ENCODE results near the gene CACNB4.
"Not testable (repeated sequence)": the region's sequence is repeated elsewhere in the genome, so short reads cannot be mapped to it uniquely, and the experiment has no call there.

CACNB4 gene

GRCh38 chr2:152050915-152051314, 47.9 kb downstream of the CACNB4 start:
- DNase-seq (ENCODE audit: low spot score), result no peak

- DNase-seq (ENCODE audit: low spot score), result no peak
These were observed 48.5 kb downstream of the CACNB4 start for GRCh38 chr2:152050341-152050740.

- no peak for DNase-seq (ENCODE audit: low spot score)
These were observed 49.3 kb downstream of the CACNB4 start for GRCh38 chr2:152049541-152049940.

- no peak for DNase-seq (ENCODE audit: low spot score)
These were observed 50.9 kb downstream of the CACNB4 start for GRCh38 chr2:152047824-152048471.

GRCh38 chr2:152046940-152047339, 51.9 kb downstream of the CACNB4 start:
- DNase-seq (ENCODE audit: low spot score), result no peak

- DNase-seq (ENCODE audit: low spot score), result no peak
These were observed 55.9 kb downstream of the CACNB4 start for GRCh38 chr2:152042636-152043615.

- no peak for DNase-seq (ENCODE audit: low spot score)
These were observed 60.3 kb downstream of the CACNB4 start for GRCh38 chr2:152038441-152038958.

- DNase-seq (ENCODE audit: low spot score), result no peak
These were observed 61.0 kb downstream of the CACNB4 start for GRCh38 chr2:152037743-152038435.

- peak; percentile 70 for DNase-seq (ENCODE audit: low spot score)
These were observed 62.0 kb downstream of the CACNB4 start for GRCh38 chr2:152036611-152037469.

- DNase-seq (ENCODE audit: low spot score), result no peak
These were observed 64.5 kb downstream of the CACNB4 start for GRCh38 chr2:152034257-152034801.

GRCh38 chr2:152033011-152033925, 65.6 kb downstream of the CACNB4 start:
- DNase-seq (ENCODE audit: low spot score), result no peak

- DNase-seq (ENCODE audit: low spot score), result no peak
These were observed 67.0 kb downstream of the CACNB4 start for GRCh38 chr2:152031747-152032306.

- not testable (repeated sequence) for DNase-seq (ENCODE audit: low spot score)
These were observed 68.1 kb downstream of the CACNB4 start for GRCh38 chr2:152030596-152031328.

GRCh38 chr2:152028182-152028862, 70.5 kb downstream of the CACNB4 start:
- no peak for DNase-seq (ENCODE audit: low spot score)

- peak; percentile 65 for DNase-seq (ENCODE audit: low spot score)
These were observed 73.1 kb downstream of the CACNB4 start for GRCh38 chr2:152025678-152026287.

- DNase-seq (ENCODE audit: low spot score), result no peak
These were observed 74.4 kb downstream of the CACNB4 start for GRCh38 chr2:152024477-152024876.

- no peak for DNase-seq (ENCODE audit: low spot score)
These were observed 76.8 kb downstream of the CACNB4 start for GRCh38 chr2:152022090-152022489.

- DNase-seq (ENCODE audit: low spot score), result not testable (repeated sequence)
These were observed 77.8 kb downstream of the CACNB4 start for GRCh38 chr2:152021001-152021400.

All from AG08395 (cell line).